HG02610 (cell line): ENCODE results near the gene CALHM4.
"Not testable (repeated sequence)": the region's sequence is repeated elsewhere in the genome, so short reads cannot be mapped to it uniquely, and the experiment has no call there.

Experiments
- ATAC-seq: cut with Tn5 transposase; IDR thresholded peaks from one replicate; pipeline ENCODE4 v1.9.1; 2021; ENCODE audit warnings: mild to moderate bottlenecking, moderate library complexity; ENCODE audit not compliant: unreplicated experiment

Gene CALHM4

GRCh38 chr6:116572162-116572561 is 18.6 kb downstream of the CALHM4 start:
- ATAC-seq: no peak

- no peak for ATAC-seq
These were observed 21.7 kb downstream of the CALHM4 start for GRCh38 chr6:116575227-116575626.

DNA sequence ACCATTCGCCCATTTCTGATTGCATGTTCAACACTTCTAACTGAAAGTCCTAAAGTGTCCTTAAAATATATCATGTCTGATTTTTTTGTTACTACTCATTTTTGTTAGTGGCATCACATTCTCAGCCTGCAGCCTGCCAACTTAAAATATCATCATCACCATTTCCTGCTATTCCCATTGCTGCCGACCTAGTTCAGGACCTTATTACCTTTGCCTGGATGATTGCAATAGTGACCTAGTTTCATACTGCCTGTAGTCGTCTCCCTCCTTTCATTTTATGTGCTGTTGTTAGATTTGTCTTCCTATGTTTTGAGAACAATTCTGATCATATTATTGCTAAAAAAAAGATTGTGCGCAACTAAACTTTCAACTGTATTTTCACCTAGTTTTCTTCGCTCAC is 23.9 kb downstream of the CALHM4 start:
- no peak for ATAC-seq

DNA sequence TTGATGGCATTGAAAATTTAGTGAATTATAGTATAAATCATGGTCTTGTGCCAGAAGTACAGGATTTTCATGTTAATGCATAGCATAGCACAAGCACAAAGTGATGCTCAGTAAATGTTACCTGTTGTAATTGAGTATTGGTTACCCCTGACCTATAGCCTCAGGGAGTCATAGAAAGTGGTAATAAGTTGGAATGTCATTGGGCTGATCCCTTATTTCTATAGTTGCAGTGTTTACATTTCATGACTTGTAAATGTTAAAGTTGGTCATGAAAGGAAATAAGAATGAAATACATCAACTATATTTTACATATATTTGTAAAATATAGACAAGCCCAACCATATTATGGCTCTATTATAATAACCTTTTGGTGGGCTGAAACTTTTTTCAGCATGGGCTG is 24.8 kb downstream of the CALHM4 start:
- no peak for ATAC-seq

DNA sequence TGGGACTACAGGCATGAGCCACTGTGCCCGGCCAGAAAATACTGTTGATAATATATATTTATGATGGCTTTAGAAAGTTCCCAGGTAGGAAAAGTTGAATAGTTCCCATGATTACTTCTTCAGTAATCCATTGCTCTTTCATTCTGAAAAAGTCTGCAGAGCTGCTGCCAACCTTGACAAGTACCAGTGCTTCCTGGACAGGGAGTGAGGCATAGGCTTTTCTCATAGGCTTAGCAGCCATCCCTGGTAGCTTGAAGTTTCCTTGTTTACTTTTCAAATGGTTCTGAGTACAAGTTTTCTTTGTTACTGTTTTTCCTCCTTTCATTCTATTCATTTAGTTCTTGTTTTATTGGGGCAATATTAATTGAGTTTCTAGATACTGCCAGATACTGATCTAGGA is 25.6 kb downstream of the CALHM4 start:
- no peak for ATAC-seq

- ATAC-seq: no peak
These were observed 26.6 kb downstream of the CALHM4 start for GRCh38 chr6:116580198-116580597.

DNA sequence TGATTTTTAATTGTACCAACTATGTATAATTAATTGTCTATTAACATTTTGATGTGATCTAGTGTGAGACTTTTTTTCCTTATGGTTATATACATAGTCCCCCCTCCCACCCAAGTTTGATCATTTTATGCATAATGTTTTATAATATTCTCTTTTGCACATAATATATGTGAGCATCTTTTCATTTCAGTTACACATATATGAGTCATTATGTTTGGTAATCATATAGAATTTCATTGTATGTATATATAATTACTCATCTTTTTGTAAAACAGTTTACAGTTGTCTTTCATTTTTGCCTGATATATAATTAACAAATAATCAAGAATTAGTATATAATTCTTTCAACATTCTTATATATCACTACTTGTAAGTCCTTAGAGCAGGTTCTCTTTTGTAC is 32.7 kb downstream of the CALHM4 start:
- no peak for ATAC-seq

DNA sequence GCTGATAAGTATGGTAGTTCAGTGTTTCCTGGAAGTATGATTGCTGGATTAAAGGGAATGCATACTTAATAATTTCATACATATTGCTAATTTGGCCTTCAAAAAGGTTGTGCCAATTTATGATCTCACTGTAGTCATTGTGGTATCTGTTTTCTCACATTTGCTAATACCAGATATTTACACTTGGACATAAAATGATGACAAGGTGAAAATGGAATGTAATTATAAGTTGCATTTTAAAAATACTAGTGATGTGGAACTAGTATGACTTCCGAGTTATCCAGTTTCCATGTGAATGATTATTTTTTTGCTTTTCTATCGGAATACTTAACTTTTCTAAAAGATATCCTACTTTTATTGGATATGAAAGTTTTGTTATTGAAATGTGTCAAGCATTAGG is 33.2 kb downstream of the CALHM4 start:
- ATAC-seq: no peak

DNA sequence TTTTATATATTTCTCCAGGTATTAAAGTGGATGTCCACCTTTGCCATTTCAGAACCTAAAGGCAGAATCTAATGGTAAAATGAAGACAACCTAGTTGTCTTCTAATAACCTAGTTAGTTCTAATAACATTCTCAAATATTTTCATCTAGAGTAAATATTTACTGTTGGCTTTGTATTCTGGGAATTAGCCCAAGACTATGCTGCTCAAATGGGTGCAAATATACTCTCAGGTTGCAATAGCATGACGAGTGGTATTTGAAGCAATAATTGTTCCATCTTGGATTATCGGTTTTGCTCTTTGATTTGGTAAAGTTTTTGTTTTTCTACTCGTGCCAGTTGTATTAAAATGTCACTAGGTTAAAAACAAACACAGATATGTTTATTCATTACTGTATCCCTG is 41.7 kb downstream of the CALHM4 start:
- no peak for ATAC-seq

GRCh38 chr6:116596815-116597214 is 43.3 kb downstream of the CALHM4 start:
- no peak for ATAC-seq

DNA sequence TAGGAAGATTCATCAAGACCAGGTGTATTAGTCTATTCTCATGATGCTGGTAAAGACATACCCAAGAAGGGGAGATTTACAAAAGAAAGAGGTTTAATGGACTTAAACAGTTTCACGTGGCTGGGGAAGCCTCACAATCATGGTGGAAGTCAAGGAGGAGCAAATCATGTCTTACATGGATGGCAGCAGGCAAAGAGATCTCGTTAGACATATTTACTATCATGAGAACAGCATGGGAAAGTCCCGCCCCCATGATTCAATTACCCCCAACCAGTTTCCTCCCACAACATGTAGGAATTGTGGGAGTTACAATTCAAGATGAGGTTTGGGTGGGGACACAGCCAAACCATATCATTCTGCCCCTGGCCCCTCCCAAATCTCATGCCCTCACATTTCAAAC is 50.4 kb downstream of the CALHM4 start:
- ATAC-seq: not testable (repeated sequence)

DNA sequence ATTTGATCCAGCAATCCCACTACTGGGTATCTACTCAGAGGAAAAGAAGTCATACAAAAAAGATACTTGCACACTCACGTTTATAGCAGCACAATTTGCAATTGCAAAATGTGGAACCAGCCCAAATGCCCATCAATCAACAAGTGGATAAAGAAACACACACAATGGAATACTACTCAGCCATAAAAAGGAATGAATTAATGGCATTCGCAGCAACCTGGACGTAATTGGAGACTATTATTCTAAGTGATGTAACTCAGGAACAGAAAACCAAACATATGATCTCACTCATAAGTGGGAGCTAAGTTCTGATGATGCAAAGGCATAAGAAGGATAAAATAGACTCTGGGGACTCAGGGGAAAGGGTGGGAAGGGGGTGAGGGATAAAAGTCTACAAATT is 51.3 kb downstream of the CALHM4 start:
- ATAC-seq: not testable (repeated sequence)

- ATAC-seq: no peak
These were observed 52.4 kb downstream of the CALHM4 start for GRCh38 chr6:116605935-116606334.
